ENCODE results near the gene ZNRF3. TPM values are rescaled to one million over a fixed set of nuclear protein-coding genes. Genes with fewer than 3 reads are reported as not detected.

Gene ZNRF3
- total and polyA plus RNA-seq, 12 donors = 1.8 to 7.7 (median 6.2) TPM

GRCh38 chr22:28980326-28980725, 97.0 kb downstream of the ZNRF3 start:
- Histone ChIP-seq H3K27ac (no peak overlapping the region), H3K4me1 (peaks cover 2 to 26% (median 17%) of the 10 kb centered on the region in 9 donors), H3K9me3 (peaks cover 0 to 2% (median 0%) of the 10 kb centered on the region in 11 donors), H3K4me3 (no peak overlapping the region), H3K27me3 (peaks cover 0 to 4% (median 0%) of the 10 kb centered on the region in 7 donors), H3K36me3 (no peaks in the 10 kb centered on the region)
- no peak for ATAC-seq
- no peak for DNase-seq
- intact Hi-C loops (cut with DNase I) = no loop called here
- TF ChIP-seq, protein P1, sequence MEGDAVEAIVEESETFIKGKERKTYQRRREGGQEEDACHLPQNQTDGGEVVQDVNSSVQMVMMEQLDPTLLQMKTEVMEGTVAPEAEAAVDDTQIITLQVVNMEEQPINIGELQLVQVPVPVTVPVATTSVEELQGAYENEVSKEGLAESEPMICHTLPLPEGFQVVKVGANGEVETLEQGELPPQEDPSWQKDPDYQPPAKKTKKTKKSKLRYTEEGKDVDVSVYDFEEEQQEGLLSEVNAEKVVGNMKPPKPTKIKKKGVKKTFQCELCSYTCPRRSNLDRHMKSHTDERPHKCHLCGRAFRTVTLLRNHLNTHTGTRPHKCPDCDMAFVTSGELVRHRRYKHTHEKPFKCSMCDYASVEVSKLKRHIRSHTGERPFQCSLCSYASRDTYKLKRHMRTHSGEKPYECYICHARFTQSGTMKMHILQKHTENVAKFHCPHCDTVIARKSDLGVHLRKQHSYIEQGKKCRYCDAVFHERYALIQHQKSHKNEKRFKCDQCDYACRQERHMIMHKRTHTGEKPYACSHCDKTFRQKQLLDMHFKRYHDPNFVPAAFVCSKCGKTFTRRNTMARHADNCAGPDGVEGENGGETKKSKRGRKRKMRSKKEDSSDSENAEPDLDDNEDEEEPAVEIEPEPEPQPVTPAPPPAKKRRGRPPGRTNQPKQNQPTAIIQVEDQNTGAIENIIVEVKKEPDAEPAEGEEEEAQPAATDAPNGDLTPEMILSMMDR (IDR thresholded peaks at IDR 0.05) = no peak

- TF ChIP-seq, protein P1 (IDR thresholded peaks at IDR 0.05) = no peak
- 98 to 99% methylated on average over 14 of the region's 14 CpGs for WGBS, 2 donors
Observed at GRCh38 chr22:28981818-28982499, 98.6 kb downstream of the ZNRF3 start.

GRCh38 chr22:28983190-28983589, 99.8 kb downstream of the ZNRF3 start:
- DNase-seq (no peak), ATAC-seq (no peak)
- Histone ChIP-seq H3K27me3 (peaks cover 0 to 2% (median 0%) of the 10 kb centered on the region in 7 donors), H3K4me3 (no peak overlapping the region), H3K9me3 (peaks cover 0 to 8% (median 4%) of the 10 kb centered on the region in 11 donors), H3K4me1 (peaks cover 0 to 6% (median 3%) of the 10 kb centered on the region in 9 donors), H3K36me3 (peaks cover 0 to 11% (median 0%) of the 10 kb centered on the region in 9 donors), H3K27ac (no peak overlapping the region)
- TF ChIP-seq, protein P1 (IDR thresholded peaks at IDR 0.05) = no peak
- intact Hi-C loops (cut with DNase I) = loop anchor here in 1 of 10 donors (2.0 kb wide), 1 partner anchor 16 kb away; no protein-coding TSS in a partner anchor
- 87 to 91% methylated on average over 7 of the region's 7 CpGs for WGBS, 2 donors

More at GRCh38 chr22:28981818-28982499, 98.6 kb downstream of the ZNRF3 start:
- DNase-seq (no peak), ATAC-seq (no peak)
- intact Hi-C loops (cut with DNase I) = loop anchor here in 1 of 10 donors (2.0 kb wide), 1 partner anchor 17 kb away; no protein-coding TSS in a partner anchor
- Histone ChIP-seq H3K4me1 (peaks cover 2 to 17% (median 13%) of the 10 kb centered on the region in 9 donors), H3K27me3 (peaks cover 0 to 4% (median 0%) of the 10 kb centered on the region in 7 donors), H3K27ac (no peak overlapping the region), H3K4me3 (no peak overlapping the region), H3K36me3 (no peaks in the 10 kb centered on the region), H3K9me3 (peaks cover 0 to 8% (median 4%) of the 10 kb centered on the region in 11 donors)

GRCh38 chr22:28983788-28984441, 100.5 kb downstream of the ZNRF3 start:
- Histone ChIP-seq H3K36me3 (peaks cover 0 to 18% (median 0%) of the 10 kb centered on the region in 9 donors), H3K27me3 (no peaks in the 10 kb centered on the region), H3K27ac (no peak overlapping the region), H3K4me3 (no peak overlapping the region), H3K9me3 (peaks cover 0 to 8% (median 4%) of the 10 kb centered on the region in 11 donors), H3K4me1 (peaks cover 0 to 1% (median 0%) of the 10 kb centered on the region in 9 donors)
- DNase-seq (no peak), ATAC-seq (no peak)
- TF ChIP-seq, protein P1 (IDR thresholded peaks at IDR 0.05) = no peak
- WGBS, 2 donors = 79 to 91% methylated on average over 4 of the region's 4 CpGs
- intact Hi-C loops (cut with DNase I) = loop anchor here in 1 of 10 donors (2.0 kb wide), 1 partner anchor 15 kb away; no protein-coding TSS in a partner anchor
